Osteocyte (in vitro differentiated cells): ENCODE results near the gene RNF181. TPM values are rescaled to one million over a fixed set of nuclear protein-coding genes. Genes with fewer than 3 reads are reported as not detected.

ENCODE experiments used
- DNase-seq: peaks from one replicate; pipeline ENCODE4 v3.0.0; 2021; ENCODE audit warnings: mixed read lengths; ENCODE audit not compliant: unreplicated experiment; ENCODE audit errors: extremely low spot score
- H3K27ac Mint-ChIP-seq: one replicate; pipeline ENCODE4 v1.8.0; 2021; ENCODE audit warnings: mild to moderate bottlenecking, mixed read lengths; ENCODE audit not compliant: unreplicated experiment
- H3K27me3 Mint-ChIP-seq: one replicate; pipeline ENCODE4 v1.8.0; 2021; ENCODE audit warnings: mixed read lengths; ENCODE audit not compliant: unreplicated experiment
- H3K36me3 Mint-ChIP-seq: one replicate; pipeline ENCODE4 v1.8.0; 2021; ENCODE audit warnings: mixed read lengths; ENCODE audit not compliant: unreplicated experiment
- H3K4me1 Mint-ChIP-seq: one replicate; pipeline ENCODE4 v1.8.0; 2021; ENCODE audit warnings: mixed read lengths; ENCODE audit not compliant: unreplicated experiment
- H3K4me3 Mint-ChIP-seq: one replicate; pipeline ENCODE4 v1.8.0; 2021; ENCODE audit warnings: mild to moderate bottlenecking, moderate library complexity, mixed read lengths; ENCODE audit not compliant: unreplicated experiment
- H3K9me3 Mint-ChIP-seq: one replicate; pipeline ENCODE4 v1.8.0; 2021; ENCODE audit warnings: mixed read lengths; ENCODE audit not compliant: unreplicated experiment
- CTCF ChIP-seq: fragments of 200-600 bp; sonication (generic); IDR thresholded peaks from 2 replicates; pipeline ENCODE4 v1.5.0; 2021; ENCODE audit warnings: antibody characterized with exemption, mild to moderate bottlenecking, moderate library complexity
- total RNA-seq: library from RNA; stranded (reverse); gene quantifications from 2 replicates; pipeline ENCODE4 v1.2.1, GENCODE V29; 2021

Gene RNF181
- total RNA-seq, 1 donor from 2014 or later = 77.2 TPM

DNA sequence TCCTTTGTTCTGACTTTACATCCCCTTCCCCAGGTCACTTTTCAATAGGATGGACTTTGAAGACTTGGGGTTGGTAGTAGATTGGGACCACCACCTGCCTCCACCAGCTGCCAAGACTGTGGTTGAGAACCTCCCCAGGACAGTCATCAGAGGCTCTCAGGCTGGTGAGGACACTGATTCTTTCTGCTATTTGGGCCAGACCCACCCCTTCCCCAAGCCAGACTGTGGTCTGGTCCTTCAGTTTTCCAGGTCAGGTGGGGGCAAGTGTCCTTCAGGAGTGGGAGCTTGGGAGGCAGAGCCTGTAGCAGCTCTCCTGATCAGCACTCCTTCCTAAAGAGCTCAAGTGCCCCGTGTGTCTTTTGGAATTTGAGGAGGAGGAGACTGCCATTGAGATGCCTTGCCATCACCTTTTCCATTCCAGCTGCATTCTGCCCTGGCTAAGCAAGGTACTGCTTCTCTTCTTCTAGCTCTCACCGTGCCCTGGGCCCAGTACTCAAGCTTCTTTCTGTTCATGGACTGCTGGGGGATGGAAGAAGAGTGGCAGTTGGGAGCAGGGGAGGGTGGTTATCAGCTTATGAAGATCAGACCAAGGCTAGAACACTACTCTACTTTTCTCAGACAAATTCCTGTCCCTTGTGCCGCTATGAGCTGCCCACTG is 1.1 kb downstream of the RNF181 start:
- peaks cover 43% of the 10 kb centered on the region for H3K4me1 Mint-ChIP-seq
- H3K27ac Mint-ChIP-seq = peak overlapping the region; percentile 99
- no peaks in the 10 kb centered on the region for H3K27me3 Mint-ChIP-seq
- no peak for DNase-seq
- peak overlapping the region; percentile 99 for H3K4me3 Mint-ChIP-seq
- H3K36me3 Mint-ChIP-seq = peaks cover 8% of the 10 kb centered on the region
- H3K9me3 Mint-ChIP-seq = no peaks in the 10 kb centered on the region
- no peak for TF ChIP-seq CTCF

GRCh38 chr2:85597241-85597640 is 1.7 kb downstream of the RNF181 start:
- DNase-seq = no peak
- Mint-ChIP-seq H3K4me1 (peaks cover 44% of the 10 kb centered on the region), H3K27ac (no peak overlapping the region), H3K9me3 (no peaks in the 10 kb centered on the region), H3K27me3 (no peaks in the 10 kb centered on the region), H3K4me3 (peak overlapping the region; percentile 99), H3K36me3 (peaks cover 8% of the 10 kb centered on the region)
- TF ChIP-seq CTCF = no peak

DNA sequence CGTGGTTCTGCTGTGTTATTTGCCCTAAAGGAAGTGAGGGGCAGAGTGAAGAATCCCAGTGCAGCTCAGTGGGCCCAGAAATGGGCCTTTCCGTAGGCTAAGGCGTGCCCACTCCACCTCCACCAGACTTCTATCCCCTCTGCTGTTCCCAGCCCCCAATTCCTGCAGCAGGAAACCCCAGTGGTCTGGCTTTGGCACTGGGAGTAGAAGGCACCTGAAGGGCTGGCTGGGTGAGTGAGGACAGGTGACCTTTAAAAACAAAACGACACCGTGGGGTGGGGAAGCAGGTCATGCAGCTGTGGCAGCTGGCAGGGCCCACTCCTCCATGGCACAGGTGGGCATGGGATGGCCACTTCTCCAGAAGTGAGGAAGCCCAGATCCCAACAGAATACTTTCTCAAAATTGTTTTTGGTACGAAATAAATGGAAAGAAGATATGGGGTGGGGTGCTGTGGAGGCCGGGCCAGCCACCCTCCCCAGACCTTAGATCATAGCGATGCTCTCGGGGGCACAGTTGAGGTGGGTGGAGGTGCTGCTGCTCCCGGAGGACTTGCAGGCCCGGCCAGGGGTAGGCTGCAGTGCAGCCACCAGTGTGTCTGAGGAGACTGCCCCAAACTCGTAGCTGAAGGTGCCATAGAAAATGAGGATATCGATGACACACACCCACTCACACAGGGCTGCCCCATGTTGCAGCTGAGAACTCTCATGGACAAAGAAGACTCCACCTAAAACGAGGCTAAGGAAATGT is 3.2 kb downstream of the RNF181 start:
- no peaks in the 10 kb centered on the region for H3K9me3 Mint-ChIP-seq
- no peak overlapping the region for H3K4me3 Mint-ChIP-seq
- peaks cover 42% of the 10 kb centered on the region for H3K4me1 Mint-ChIP-seq
- DNase-seq = no peak
- peaks cover 8% of the 10 kb centered on the region for H3K36me3 Mint-ChIP-seq
- H3K27ac Mint-ChIP-seq = no peak overlapping the region
- TF ChIP-seq CTCF = no peak
- no peaks in the 10 kb centered on the region for H3K27me3 Mint-ChIP-seq

- TF ChIP-seq CTCF = no peak
- no peak overlapping the region for H3K4me3 Mint-ChIP-seq
- no peak overlapping the region for H3K27ac Mint-ChIP-seq
- peaks cover 8% of the 10 kb centered on the region for H3K36me3 Mint-ChIP-seq
- DNase-seq = no peak
- H3K4me1 Mint-ChIP-seq = peaks cover 39% of the 10 kb centered on the region
- H3K9me3 Mint-ChIP-seq = no peaks in the 10 kb centered on the region
- no peaks in the 10 kb centered on the region for H3K27me3 Mint-ChIP-seq
Observed at GRCh38 chr2:85599468-85600234, 4.1 kb downstream of the RNF181 start.

- Mint-ChIP-seq H3K27me3 (no peaks in the 10 kb centered on the region), H3K36me3 (peaks cover 8% of the 10 kb centered on the region), H3K4me1 (peaks cover 39% of the 10 kb centered on the region), H3K9me3 (no peaks in the 10 kb centered on the region), H3K27ac (no peak overlapping the region), H3K4me3 (no peak overlapping the region)
- no peak for TF ChIP-seq CTCF
- DNase-seq = no peak
Observed at GRCh38 chr2:85600235-85600575, 4.7 kb downstream of the RNF181 start.
